IMR-90 (cell line): ENCODE results near the gene USB1. TPM values are rescaled to one million over a fixed set of nuclear protein-coding genes. Genes with fewer than 3 reads are reported as not detected.

ENCODE experiments used
- ATAC-seq: fragments of 200-7000 bp; cut with Tn5 transposase; 2 replicates; pipeline ENCODE4 v1.9.1; 2020; ENCODE audit warnings: low read depth, mild to moderate bottlenecking, moderate library complexity
- BruUV-seq: library from RNA; stranded (reverse); fragments of 400-500 nt; replicated peaks from 2 replicates; lab custom pipeline; 2021; lab: Mats Ljungman, UMichigan
- CTCF ChIA-PET: fragments of 300-600 bp; formaldehyde crosslinking; extraction: SDS; loops from one replicate; lab custom pipeline; 2021; ENCODE audit warnings: antibody characterized with exemption; lab: Yijun Ruan, JAX
- POLR2A ChIA-PET: fragments of 300-600 bp; sonication (Branson Sonifier 250); formaldehyde crosslinking; loops from one replicate; lab custom pipeline; 2022; ENCODE audit warnings: antibody characterized with exemption; ENCODE audit not compliant: unreplicated experiment; lab: Charles Lee
- DNase-seq: peaks from one replicate; pipeline ENCODE4 v3.0.0; 2013
- H2AFZ ChIP-seq: replicated peaks from 2 replicates; pipeline ENCODE3; 2013; ENCODE audit warnings: low read length, mild to moderate bottlenecking; ENCODE audit not compliant: poor library complexity
- H2AK5ac ChIP-seq: 2 replicates; pipeline ENCODE4 v1.6.1; 2013; ENCODE audit warnings: low read depth, low read length, inconsistent platforms
- H2AK9ac ChIP-seq: replicated peaks from 2 replicates; pipeline ENCODE3; 2013; ENCODE audit warnings: mild to moderate bottlenecking, low read depth, low read length, moderate library complexity; ENCODE audit not compliant: poor library complexity
- H2BK120ac ChIP-seq: 2 replicates; pipeline ENCODE4 v1.6.1; 2013; ENCODE audit warnings: low read depth, low read length, inconsistent platforms
- H2BK15ac ChIP-seq: 3 replicates; pipeline ENCODE4 v1.6.1; 2013; ENCODE audit warnings: low read depth, low read length, inconsistent platforms
- H2BK20ac ChIP-seq: 2 replicates; pipeline ENCODE4 v1.6.1; 2013; ENCODE audit warnings: low read depth, mild to moderate bottlenecking, inconsistent platforms, low read length, moderate library complexity
- H2BK5ac ChIP-seq: 2 replicates; pipeline ENCODE4 v1.6.1; 2013; ENCODE audit warnings: mild to moderate bottlenecking, low read depth, low read length, inconsistent platforms; ENCODE audit not compliant: poor library complexity, severe bottlenecking
- H3K14ac ChIP-seq: replicated peaks from 2 replicates; pipeline ENCODE4 v1.6.1; 2013; ENCODE audit warnings: low read depth, low read length, inconsistent platforms
- H3K18ac ChIP-seq: 2 replicates; pipeline ENCODE4 v1.6.1; 2013; ENCODE audit warnings: low read depth, low read length, control low read depth
- H3K23ac ChIP-seq: 2 replicates; pipeline ENCODE4 v1.6.1; 2013; ENCODE audit warnings: low read depth, low read length, inconsistent platforms
- H3K27ac ChIP-seq: 2 replicates; pipeline ENCODE4 v1.5.1; 2013; ENCODE audit warnings: mild to moderate bottlenecking, control low read depth, low read length; ENCODE audit not compliant: insufficient read depth
- H3K27me3 ChIP-seq: 2 replicates; pipeline ENCODE4 v1.6.1; 2013; ENCODE audit warnings: low read length; ENCODE audit not compliant: control insufficient read depth, insufficient read depth
- H3K36me3 ChIP-seq: 2 replicates; pipeline ENCODE4 v1.6.1; 2013; ENCODE audit warnings: low read length, mixed read lengths; ENCODE audit not compliant: control insufficient read depth, insufficient read depth
- H3K4ac ChIP-seq: 2 replicates; pipeline ENCODE4 v1.6.1; 2013; ENCODE audit warnings: low read depth, low read length, inconsistent platforms
- H3K4me1 ChIP-seq: 2 replicates; pipeline ENCODE4 v1.6.1; 2013; ENCODE audit warnings: low read length, mixed read lengths; ENCODE audit not compliant: control insufficient read depth, insufficient read depth
- H3K4me2 ChIP-seq: 2 replicates; pipeline ENCODE4 v1.6.1; 2013; ENCODE audit warnings: low read depth, mild to moderate bottlenecking, control low read depth, low read length, moderate library complexity
- H3K4me3 ChIP-seq: 2 replicates; pipeline ENCODE4 v1.5.1; 2013; ENCODE audit warnings: low read depth, mild to moderate bottlenecking, control low read depth, low read length, moderate library complexity; ENCODE audit not compliant: insufficient read depth
- H3K56ac ChIP-seq: 2 replicates; pipeline ENCODE4 v1.6.1; 2013; ENCODE audit warnings: low read length, inconsistent platforms; ENCODE audit not compliant: insufficient read depth; ENCODE audit errors: extremely low read depth
- H3K79me1 ChIP-seq, 2 experiments: 2 replicates each; pipeline ENCODE4 v1.6.1; 2013; ENCODE audit warnings: low read length in 2 of 2, inconsistent platforms in 1 of 2, low read depth in 1 of 2
- H3K9ac ChIP-seq: 2 replicates; pipeline ENCODE4 v1.6.1; 2013; ENCODE audit warnings: low read depth, low read length, control low read depth
- H3K9me1 ChIP-seq: 2 replicates; pipeline ENCODE4 v1.6.1; 2013; ENCODE audit warnings: low read length, inconsistent platforms; ENCODE audit not compliant: insufficient read depth
- H3K9me3 ChIP-seq: 2 replicates; pipeline ENCODE4 v1.6.1; 2013; ENCODE audit warnings: low read length; ENCODE audit not compliant: control insufficient read depth, insufficient read depth
- H4K20me1 ChIP-seq: 2 replicates; pipeline ENCODE4 v1.6.1; 2013; ENCODE audit warnings: low read length, inconsistent platforms; ENCODE audit not compliant: insufficient read depth
- H4K5ac ChIP-seq: 2 replicates; pipeline ENCODE4 v1.6.1; 2013; ENCODE audit warnings: mild to moderate bottlenecking, low read depth, low read length, control low read depth
- H4K8ac ChIP-seq, 2 experiments: 2 replicates each; pipeline ENCODE4 v1.6.1; 2013; ENCODE audit warnings: low read depth in 2 of 2, low read length in 2 of 2, control low read depth in 1 of 2, inconsistent platforms in 1 of 2
- H4K91ac ChIP-seq: 2 replicates; pipeline ENCODE4 v1.6.1; 2013; ENCODE audit warnings: low read depth, low read length, inconsistent platforms; ENCODE audit not compliant: insufficient read depth
- BHLHE40 ChIP-seq: fragments of 150-350 bp; IDR thresholded peaks from 2 replicates; pipeline ENCODE4 v1.6.1; 2016; ENCODE audit warnings: mild to moderate bottlenecking, low read depth, low read length
- CEBPB ChIP-seq: IDR thresholded peaks from 2 replicates; pipeline ENCODE4 v1.6.1; 2012; ENCODE audit warnings: low read depth, low read length, improper control_type of control experiment
- CHD1 ChIP-seq: IDR thresholded peaks from 2 replicates; pipeline ENCODE4 v1.6.1; 2012; ENCODE audit warnings: low read depth, low read length, improper control_type of control experiment
- CTCF ChIP-seq: conservative IDR thresholded peaks from 2 replicates; pipeline ENCODE4 v1.5.1; 2012; ENCODE audit warnings: mild to moderate bottlenecking, low read depth, low read length, improper control_type of control experiment
- ELK1 ChIP-seq: fragments of 150-350 bp; IDR thresholded peaks from 2 replicates; pipeline ENCODE4 v1.6.1; 2016; ENCODE audit warnings: low read depth, mild to moderate bottlenecking, low read length, moderate library complexity, borderline replicate concordance
- FOS ChIP-seq: fragments of 150-350 bp; IDR thresholded peaks from 2 replicates; pipeline ENCODE4 v1.6.1; 2016; ENCODE audit warnings: low read depth, low read length
- MAFK ChIP-seq: IDR thresholded peaks from 2 replicates; pipeline ENCODE4 v1.6.1; 2012; ENCODE audit warnings: low read depth, low read length, improper control_type of control experiment
- MAZ ChIP-seq: IDR thresholded peaks from 2 replicates; pipeline ENCODE4 v1.6.1; 2012; ENCODE audit warnings: low read depth, mild to moderate bottlenecking, low read length, improper control_type of control experiment, moderate library complexity, borderline replicate concordance
- MXI1 ChIP-seq: IDR thresholded peaks from 2 replicates; pipeline ENCODE4 v1.6.1; 2012; ENCODE audit warnings: low read depth, mild to moderate bottlenecking, low read length, moderate library complexity, borderline replicate concordance
- NFE2L2 ChIP-seq: fragments of 150-350 bp; IDR thresholded peaks from 2 replicates; pipeline ENCODE4 v1.6.1; 2016; ENCODE audit warnings: low read depth, mild to moderate bottlenecking, low read length
- POLR2A ChIP-seq: IDR thresholded peaks from 2 replicates; pipeline ENCODE4 v1.6.1; 2012; ENCODE audit warnings: mild to moderate bottlenecking, low read depth, low read length
- RAD21 ChIP-seq: IDR thresholded peaks from 2 replicates; pipeline ENCODE4 v1.6.1; 2012; ENCODE audit warnings: low read length, improper control_type of control experiment
- RCOR1 ChIP-seq: IDR thresholded peaks from 2 replicates; pipeline ENCODE4 v1.6.1; 2012; ENCODE audit warnings: mild to moderate bottlenecking, low read length, improper control_type of control experiment; ENCODE audit not compliant: insufficient replicate concordance
- SMC3 ChIP-seq: fragments of 150-350 bp; IDR thresholded peaks from 2 replicates; pipeline ENCODE4 v1.6.1; 2016; ENCODE audit warnings: low read depth, mild to moderate bottlenecking, antibody characterized with exemption, low read length, moderate library complexity
- USF2 ChIP-seq: fragments of 150-350 bp; IDR thresholded peaks from 2 replicates; pipeline ENCODE4 v1.6.1; 2017; ENCODE audit warnings: mild to moderate bottlenecking, antibody characterized with exemption, low read length, low read depth
- WGBS, 2 experiments: methylation state at CpG; one replicate each; pipeline versions ENCODE4 v1.1.5 to v1.1.7; 2013; ENCODE audit warnings: missing lambda C conversion rate in 2 of 2; ENCODE audit not compliant: insufficient read length in 1 of 2; ENCODE audit errors: extremely low coverage in 2 of 2; 5-methylcytosine and 5-hydroxymethylcytosine counted together
- dilution Hi-C: fragments of 300-500 bp; cut with HindIII; formaldehyde crosslinking; loops from one replicate; pipeline ENCODE4 v1.14.3; 2018; ENCODE audit warnings: low sequenced_read_pairs; ENCODE audit not compliant: unreplicated experiment
- in situ Hi-C: fragments of 300-500 bp; cut with MboI; formaldehyde crosslinking; loops from 3 replicates; pipeline ENCODE4 v1.14.3; 2019; ENCODE audit warnings: low sequenced_read_pairs, inconsistent platforms, mixed read lengths
- intact Hi-C: fragments of 100-400 bp; cut with micrococcal nuclease; formaldehyde crosslinking; loops from 2 replicates; pipeline ENCODE4 v1.10.0; 2022
- polyA plus RNA-seq, 3 experiments: library from polyadenylated mRNA; depleted of rRNA; stranded (reverse); fragments of >200 nt; gene quantifications; 2 replicates each; pipeline ENCODE4 v1.2.3, GENCODE V29; 2012; ENCODE audit warnings: low replicate concordance in 1 of 3
- total RNA-seq: library from RNA; depleted of rRNA; stranded (reverse); fragments of >200 nt; gene quantifications from 2 replicates; pipeline ENCODE4 v1.2.3, GENCODE V29; 2012

USB1 gene
- total and polyA plus RNA-seq, 2 of the 4 experiments (the other 2 are of a cell fraction) = 45.9 to 94.9 TPM

DNA sequence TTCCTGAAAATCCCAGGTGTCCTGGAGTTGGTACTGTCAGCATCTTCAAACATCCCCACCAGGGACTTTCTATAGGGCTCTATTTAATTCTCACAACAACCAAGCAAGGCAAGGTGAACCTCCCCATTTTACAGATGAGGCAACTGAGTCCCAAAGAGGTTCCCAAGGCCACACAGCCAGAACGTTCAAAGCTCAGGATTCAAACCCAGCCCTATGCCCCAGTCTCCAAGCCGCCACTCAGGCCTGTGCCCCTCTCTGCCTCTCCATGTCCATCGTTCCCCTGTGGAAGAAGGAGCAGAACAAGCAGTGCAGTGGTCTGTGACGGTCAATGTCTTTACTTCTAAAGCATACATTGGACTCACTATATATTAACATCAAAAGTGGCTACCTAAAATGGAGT, 6.8 kb upstream of the USB1 start:
- CTCF ChIA-PET = no interaction called here
- Histone ChIP-seq H2AFZ (no peak overlapping the region), H3K4me3 (no peak overlapping the region), H3K4me2 (no peak overlapping the region), H3K56ac (no peak overlapping the region), H3K14ac (no peak overlapping the region), H3K18ac (no peak overlapping the region), H3K27me3 (no peaks in the 10 kb centered on the region; the same call in 1 of the 2 replicates), H2BK20ac (no peak overlapping the region), H3K4ac (no peak overlapping the region), H2AK5ac (no peak overlapping the region), H3K27ac (no peak overlapping the region), H2BK120ac (no peak overlapping the region), H2BK15ac (no peak overlapping the region), H3K36me3 (peaks cover 34% of the 10 kb centered on the region; the same call in 1 of the 2 replicates), H2AK9ac (no peak overlapping the region), H2BK5ac (no peak overlapping the region), H3K4me1 (peaks cover 5% of the 10 kb centered on the region; the same call in 1 of the 2 replicates), H3K9me3 (no peaks in the 10 kb centered on the region), H4K91ac (no peak overlapping the region), H3K79me1 (peaks cover 9 to 34% of the 10 kb centered on the region in 2 experiments; a peak in 3 of 4 replicates), H4K20me1 (peaks cover 19% of the 10 kb centered on the region), H3K9me1 (peaks cover 5% of the 10 kb centered on the region; the same call in 1 of the 2 replicates), H4K5ac (no peak overlapping the region), H3K23ac (no peak overlapping the region), H3K9ac (no peak overlapping the region), H4K8ac (no peak overlapping the region)
- dilution Hi-C loops = no loop called here
- ATAC-seq (no peak), DNase-seq (no peak)
- intact Hi-C loops = no loop called here
- no TSS peak for BruUV-seq
- 70% methylated on average over 2 of the region's 4 CpGs; no CpG with 5 or more reads in 1 of the 2 experiments for WGBS, 2 experiments
- in situ Hi-C loops = no loop called here
- POLR2A ChIA-PET = no interaction called here
- TF ChIP-seq ELK1 (no peak), RCOR1 (no peak), BHLHE40 (no peak), MXI1 (no peak), USF2 (no peak), MAZ (no peak), CHD1 (no peak), CEBPB (no peak), CTCF (no peak), NFE2L2 (no peak), POLR2A (no peak), MAFK (no peak), SMC3 (no peak), RAD21 (no peak), FOS (no peak)
